ENCODE measurements around the gene PTPRN2. TPM values are rescaled to one million over a fixed set of nuclear protein-coding genes. Genes with fewer than 3 reads are reported as not detected.

Gene PTPRN2
- polyA plus RNA-seq, 1 experiment: 0.31 TPM

DNA sequence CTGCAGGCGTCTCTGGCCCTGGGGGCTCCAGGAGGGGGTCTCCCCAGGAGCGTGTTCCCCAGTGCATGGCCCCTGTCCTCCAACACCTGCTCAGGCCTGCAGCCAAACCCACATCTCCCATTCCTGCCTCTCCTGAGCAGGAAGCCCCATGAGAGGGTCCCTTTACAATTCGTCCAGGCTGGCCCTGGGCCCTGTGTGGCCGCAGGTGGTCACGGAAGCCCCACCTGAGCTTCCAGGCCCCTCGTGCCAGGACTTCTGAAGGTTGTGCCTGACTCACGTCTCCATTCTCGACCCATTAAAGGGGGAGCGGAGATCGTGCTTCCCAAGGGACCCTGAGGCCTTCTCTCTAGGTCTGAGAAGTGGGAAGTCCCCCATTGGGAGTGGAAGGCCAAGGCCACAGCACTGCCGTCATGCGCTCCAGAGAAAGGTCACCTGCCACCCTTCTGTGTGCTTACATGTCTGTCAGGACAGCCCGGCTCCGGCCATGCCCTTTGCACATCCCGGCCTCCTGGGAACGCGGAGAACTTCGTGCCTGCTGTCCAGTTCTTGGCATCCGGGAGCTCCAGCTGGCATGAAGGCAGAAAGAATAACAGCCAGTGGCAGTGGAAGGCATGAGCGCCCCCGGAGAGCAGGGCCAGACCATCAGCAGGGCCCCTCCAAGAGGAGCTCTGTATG, 868.5 kb downstream of the PTPRN2 start:
- no peak overlapping the region for H3K4me3 ChIP-seq (ENCODE audit: low read depth, low read length)
- TF ChIP-seq, protein P1, sequence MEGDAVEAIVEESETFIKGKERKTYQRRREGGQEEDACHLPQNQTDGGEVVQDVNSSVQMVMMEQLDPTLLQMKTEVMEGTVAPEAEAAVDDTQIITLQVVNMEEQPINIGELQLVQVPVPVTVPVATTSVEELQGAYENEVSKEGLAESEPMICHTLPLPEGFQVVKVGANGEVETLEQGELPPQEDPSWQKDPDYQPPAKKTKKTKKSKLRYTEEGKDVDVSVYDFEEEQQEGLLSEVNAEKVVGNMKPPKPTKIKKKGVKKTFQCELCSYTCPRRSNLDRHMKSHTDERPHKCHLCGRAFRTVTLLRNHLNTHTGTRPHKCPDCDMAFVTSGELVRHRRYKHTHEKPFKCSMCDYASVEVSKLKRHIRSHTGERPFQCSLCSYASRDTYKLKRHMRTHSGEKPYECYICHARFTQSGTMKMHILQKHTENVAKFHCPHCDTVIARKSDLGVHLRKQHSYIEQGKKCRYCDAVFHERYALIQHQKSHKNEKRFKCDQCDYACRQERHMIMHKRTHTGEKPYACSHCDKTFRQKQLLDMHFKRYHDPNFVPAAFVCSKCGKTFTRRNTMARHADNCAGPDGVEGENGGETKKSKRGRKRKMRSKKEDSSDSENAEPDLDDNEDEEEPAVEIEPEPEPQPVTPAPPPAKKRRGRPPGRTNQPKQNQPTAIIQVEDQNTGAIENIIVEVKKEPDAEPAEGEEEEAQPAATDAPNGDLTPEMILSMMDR (IDR thresholded peaks at IDR 0.05; ENCODE audit: insufficient read depth, low read depth, low read length): no peak
- POLR2A ChIA-PET: no interaction called here
- no peaks in the 10 kb centered on the region for H3K36me3 ChIP-seq (ENCODE audit: control insufficient read depth, insufficient read depth, low read length)
- H3K27me3 ChIP-seq (ENCODE audit: control insufficient read depth, insufficient read depth, low read length): no peaks in the 10 kb centered on the region
- CTCF ChIA-PET: no interaction called here
- DNase-seq (ENCODE audit: low read depth): no peak

DNA sequence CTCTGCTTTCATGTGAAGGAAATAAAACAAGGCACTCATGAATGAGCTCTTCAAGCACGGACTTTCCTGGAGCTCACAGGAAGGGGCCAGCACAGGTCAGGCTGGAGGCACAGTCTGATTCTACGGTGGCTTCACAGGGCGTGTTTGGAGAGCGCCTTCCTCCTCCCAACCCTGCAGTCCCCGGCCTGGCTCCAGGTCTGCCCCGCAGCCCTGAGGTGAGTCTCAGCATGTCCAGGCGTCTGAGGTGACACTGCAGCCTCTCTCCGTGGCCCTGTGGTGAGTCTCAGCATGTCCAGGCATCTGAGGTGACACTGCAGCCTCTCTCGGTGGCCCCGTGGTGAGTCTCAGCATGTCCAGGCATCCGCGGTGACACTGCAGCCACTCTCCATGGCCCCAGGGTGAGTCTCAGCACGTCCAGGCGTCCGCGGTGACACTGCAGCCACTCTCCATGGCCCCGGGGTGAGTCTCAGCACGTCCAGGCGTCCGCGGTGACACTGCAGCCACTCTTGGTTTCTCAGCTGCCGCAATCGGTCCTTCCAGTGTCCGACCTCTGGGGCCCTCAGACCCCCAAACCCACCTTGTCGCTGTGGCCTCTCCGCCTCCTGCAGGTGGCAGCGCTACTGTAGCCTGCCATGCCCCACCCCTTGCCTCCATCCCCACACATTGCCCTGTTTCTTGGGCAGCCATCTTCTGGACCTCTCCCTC, 869.2 kb downstream of the PTPRN2 start:
- H3K27me3 ChIP-seq (ENCODE audit: control insufficient read depth, insufficient read depth, low read length): no peaks in the 10 kb centered on the region
- ChIA-PET CTCF (no interaction called here), POLR2A (no interaction called here)
- no peak for DNase-seq (ENCODE audit: low read depth)
- no peaks in the 10 kb centered on the region for H3K36me3 ChIP-seq (ENCODE audit: control insufficient read depth, insufficient read depth, low read length)
- no peak overlapping the region for H3K4me3 ChIP-seq (ENCODE audit: low read depth, low read length)
- TF ChIP-seq, protein P1 (IDR thresholded peaks at IDR 0.05; ENCODE audit: insufficient read depth, low read depth, low read length): no peak

DNA sequence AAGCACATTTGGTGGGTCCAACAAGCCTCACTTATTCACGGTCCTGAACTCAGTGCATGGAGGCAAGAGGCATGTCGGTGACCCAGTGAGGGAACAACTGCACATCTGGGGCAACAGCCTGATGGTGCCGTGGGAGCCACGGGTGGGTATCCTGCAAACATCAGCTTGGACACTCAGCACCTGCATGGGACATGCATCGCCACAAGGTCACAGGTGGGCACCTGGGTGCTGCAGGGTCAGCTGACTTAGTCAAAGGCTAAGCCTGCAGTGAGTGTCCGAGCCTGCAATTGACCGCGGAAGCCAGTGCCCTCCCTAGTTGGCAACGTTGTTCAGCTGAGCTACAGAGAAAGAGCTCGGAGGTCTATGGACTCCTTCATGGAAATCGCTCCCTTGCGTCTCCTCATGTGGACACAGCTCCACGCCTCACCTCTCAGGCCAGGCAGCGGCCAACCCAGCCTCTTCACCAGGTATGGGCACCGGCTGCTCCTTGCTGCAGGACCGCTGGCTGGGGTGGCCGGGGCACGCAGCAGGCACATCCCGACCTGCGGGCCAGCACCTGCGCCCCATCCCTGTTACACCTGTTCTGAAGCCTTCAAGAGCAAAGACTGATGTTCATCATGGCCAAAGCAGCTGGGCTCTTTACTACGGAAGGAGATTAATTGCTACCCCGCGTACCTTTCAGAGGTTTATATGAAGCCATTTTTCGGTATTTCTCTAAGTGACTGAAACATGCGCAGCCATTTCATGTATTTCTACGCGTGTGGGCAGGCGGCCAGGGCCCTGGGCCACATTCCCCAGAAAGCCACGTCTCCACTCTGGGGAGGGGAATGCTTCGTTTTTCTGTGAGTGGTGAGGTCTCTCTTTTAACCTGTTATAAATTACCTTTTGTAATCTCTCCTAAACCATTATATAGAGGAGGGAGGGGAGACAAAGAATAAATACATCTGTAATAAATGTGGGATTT, 870.1 kb downstream of the PTPRN2 start:
- Histone ChIP-seq H3K36me3 (ENCODE audit: control insufficient read depth, insufficient read depth, low read length) (no peaks in the 10 kb centered on the region), H3K27me3 (ENCODE audit: control insufficient read depth, insufficient read depth, low read length) (no peaks in the 10 kb centered on the region), H3K4me3 (ENCODE audit: low read depth, low read length) (no peak overlapping the region)
- TF ChIP-seq, protein P1 (IDR thresholded peaks at IDR 0.05; ENCODE audit: insufficient read depth, low read depth, low read length): no peak
- POLR2A ChIA-PET: no interaction called here
- no peak for DNase-seq (ENCODE audit: low read depth)
- CTCF ChIA-PET: no interaction called here

DNA sequence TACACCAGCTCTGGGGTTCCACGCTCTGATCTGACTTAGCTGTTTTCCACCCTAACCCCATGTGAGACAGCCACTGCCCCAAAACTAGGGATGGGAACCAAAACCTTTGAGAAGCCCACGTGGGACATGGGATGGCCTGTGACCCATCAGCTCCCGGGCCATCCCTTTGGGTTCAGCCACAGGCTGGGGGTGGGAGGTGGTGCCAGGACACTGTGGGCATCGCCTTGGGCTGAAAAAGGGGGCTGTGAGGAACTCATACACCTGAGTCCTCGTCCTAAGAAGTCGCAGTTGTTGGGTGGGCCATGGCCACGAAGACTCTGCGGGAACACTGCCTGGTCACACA, 871.7 kb downstream of the PTPRN2 start:
- CTCF ChIA-PET: no interaction called here
- Histone ChIP-seq H3K4me3 (ENCODE audit: low read depth, low read length) (no peak overlapping the region), H3K36me3 (ENCODE audit: control insufficient read depth, insufficient read depth, low read length) (no peaks in the 10 kb centered on the region), H3K27me3 (ENCODE audit: control insufficient read depth, insufficient read depth, low read length) (no peaks in the 10 kb centered on the region)
- TF ChIP-seq, protein P1 (IDR thresholded peaks at IDR 0.05; ENCODE audit: insufficient read depth, low read depth, low read length): no peak
- no peak for DNase-seq (ENCODE audit: low read depth)
- POLR2A ChIA-PET: no interaction called here

Measured in BJ (cell line).